GM23338 (cell line): ENCODE results near the gene TAF1B. TPM values are rescaled to one million over a fixed set of nuclear protein-coding genes. Genes with fewer than 3 reads are reported as not detected.

Experiments used
- ATAC-seq: fragments of 200-7000 bp; cut with Tn5 transposase; 3 replicates; pipeline ENCODE4 v1.9.1; 2020
- DNase-seq: peaks from one replicate; pipeline ENCODE4 v3.0.0-alpha.2; 2015; ENCODE audit warnings: low spot score
- H2AFZ ChIP-seq: fragments of 200-600 bp; sonication (generic); 2 replicates; pipeline ENCODE4 v1.8.0; 2016; ENCODE audit warnings: antibody characterized with exemption, mild to moderate bottlenecking, moderate library complexity
- H3F3A ChIP-seq: fragments of 200-600 bp; sonication (generic); replicated peaks from 2 replicates; pipeline ENCODE4 v1.8.0; 2017; ENCODE audit warnings: antibody characterized with exemption, mixed run types, low read depth
- H3K27ac ChIP-seq: fragments of 200-600 bp; sonication (generic); 2 replicates; pipeline ENCODE4 v1.6.1; 2016; ENCODE audit warnings: low read depth
- H3K27me3 ChIP-seq: fragments of 200-600 bp; sonication (generic); 2 replicates; pipeline ENCODE4 v1.8.0; 2016; ENCODE audit warnings: mild to moderate bottlenecking, mixed run types, moderate library complexity; ENCODE audit not compliant: insufficient read depth
- H3K36me3 ChIP-seq: fragments of 200-600 bp; sonication (generic); 2 replicates; pipeline ENCODE4 v1.8.0; 2016; ENCODE audit warnings: mild to moderate bottlenecking; ENCODE audit not compliant: insufficient read depth
- H3K4me1 ChIP-seq: fragments of 200-600 bp; sonication (generic); 2 replicates; pipeline ENCODE4 v1.8.0; 2016; ENCODE audit warnings: mild to moderate bottlenecking, moderate library complexity; ENCODE audit not compliant: insufficient read depth
- H3K4me2 ChIP-seq: fragments of 200-600 bp; sonication (generic); 2 replicates; pipeline ENCODE4 v1.7.1; 2017; ENCODE audit warnings: mixed run types
- H3K4me3 ChIP-seq: fragments of 200-600 bp; sonication (generic); 2 replicates; pipeline ENCODE4 v1.6.1; 2016; ENCODE audit warnings: mixed run types
- H3K79me2 ChIP-seq: fragments of 200-600 bp; sonication (generic); replicated peaks from 2 replicates; pipeline ENCODE4 v1.8.0; 2017; ENCODE audit warnings: mild to moderate bottlenecking; ENCODE audit not compliant: insufficient read depth
- H3K9me2 ChIP-seq: fragments of 200-600 bp; sonication (generic); 2 replicates; pipeline ENCODE4 v1.8.0; 2017; ENCODE audit not compliant: insufficient read depth
- H4K20me1 ChIP-seq: fragments of 200-600 bp; sonication (generic); replicated peaks from 2 replicates; pipeline ENCODE4 v1.8.0; 2017; ENCODE audit warnings: mild to moderate bottlenecking; ENCODE audit not compliant: insufficient read depth
- H3K27ac Mint-ChIP-seq: 2 replicates; pipeline ENCODE4 v1.8.0; 2020; ENCODE audit warnings: inconsistent platforms, mild to moderate bottlenecking, moderate library complexity, mixed read lengths
- H3K27me3 Mint-ChIP-seq: 3 replicates; pipeline ENCODE4 v1.8.0; 2022; ENCODE audit warnings: low read depth, mild to moderate bottlenecking, moderate library complexity, mixed read lengths, inconsistent platforms; ENCODE audit not compliant: insufficient read depth, poor library complexity
- H3K36me3 Mint-ChIP-seq: 3 replicates; pipeline ENCODE4 v1.8.0; 2021; ENCODE audit warnings: low read depth, mild to moderate bottlenecking, inconsistent platforms, moderate library complexity, mixed read lengths
- H3K4me1 Mint-ChIP-seq: 3 replicates; pipeline ENCODE4 v1.8.0; 2020; ENCODE audit warnings: mild to moderate bottlenecking, inconsistent platforms, mixed read lengths
- H3K4me3 Mint-ChIP-seq: 3 replicates; pipeline ENCODE4 v1.8.0; 2021; ENCODE audit warnings: moderate library complexity, mild to moderate bottlenecking, inconsistent platforms, mixed read lengths
- H3K9me3 Mint-ChIP-seq: 3 replicates; pipeline ENCODE4 v1.8.0; 2020; ENCODE audit warnings: moderate library complexity, mild to moderate bottlenecking, inconsistent platforms, mixed read lengths
- CREB1 ChIP-seq: fragments of 250-450 bp; sonication (Bioruptor Pico); IDR thresholded peaks from 2 replicates; pipeline ENCODE4 v1.5.0; 2020; ENCODE audit warnings: low read depth, mild to moderate bottlenecking, moderate library complexity
- EZH2 ChIP-seq: fragments of 200-600 bp; sonication (generic); IDR thresholded peaks from one replicate; pipeline ENCODE4 v1.8.0; 2017; ENCODE audit warnings: antibody characterized with exemption, mild to moderate bottlenecking, low read depth; ENCODE audit not compliant: unreplicated experiment
- NANOG ChIP-seq: IDR thresholded peaks from 2 replicates; pipeline ENCODE4 v1.6.1; 2016; ENCODE audit warnings: antibody characterized with exemption, borderline replicate concordance
- POLR2AphosphoS5 ChIP-seq: IDR thresholded peaks from 2 replicates; pipeline ENCODE4 v1.6.1; 2016; ENCODE audit warnings: antibody characterized with exemption, low read depth
- STAT1 ChIP-seq: IDR thresholded peaks from one replicate; pipeline ENCODE4 v1.6.1; 2016; ENCODE audit warnings: antibody characterized with exemption; ENCODE audit not compliant: unreplicated experiment
- ZNF114 ChIP-seq: fragments of 250-450 bp; sonication (Bioruptor Pico); IDR thresholded peaks from 2 replicates; pipeline ENCODE4 v1.5.0; 2020; ENCODE audit warnings: mild to moderate bottlenecking, moderate library complexity
- polyA plus RNA-seq: library from polyadenylated mRNA; unstranded; fragments of >200 nt; fragmentation: Nextera tagmentation; extraction: Ambion mirVana; gene quantifications from 2 replicates; pipeline ENCODE4 v1.2.1, GENCODE V29; 2016
- total RNA-seq: library from RNA; depleted of rRNA; stranded (reverse); fragments of >200 nt; shearing (Covaris generic); gene quantifications from 2 replicates; pipeline ENCODE4 v1.2.3, GENCODE V29; 2014
- TF ChIP-seq, protein P1 (sequence below): fragments of 250-450 bp; sonication (Bioruptor Pico); IDR thresholded peaks from 2 replicates; pipeline ENCODE4 v1.5.0; 2020; ENCODE audit warnings: mild to moderate bottlenecking, moderate library complexity
- TF ChIP-seq, protein P2 (sequence below), 2 experiments: fragments of 200-600 bp in 1 of 2; sonication (generic) in 1 of 2; conservative IDR thresholded peaks; 2 replicates each; pipeline versions ENCODE4 v1.5.1 to v1.6.1; 2016 to 2017; ENCODE audit warnings: antibody characterized with exemption in 2 of 2, low read depth in 2 of 2, mild to moderate bottlenecking in 2 of 2, moderate library complexity in 1 of 2

TAF1B gene
- total and polyA plus RNA-seq, 2 experiments from 2014 or later, result 22.2 to 28.9 TPM

DNA sequence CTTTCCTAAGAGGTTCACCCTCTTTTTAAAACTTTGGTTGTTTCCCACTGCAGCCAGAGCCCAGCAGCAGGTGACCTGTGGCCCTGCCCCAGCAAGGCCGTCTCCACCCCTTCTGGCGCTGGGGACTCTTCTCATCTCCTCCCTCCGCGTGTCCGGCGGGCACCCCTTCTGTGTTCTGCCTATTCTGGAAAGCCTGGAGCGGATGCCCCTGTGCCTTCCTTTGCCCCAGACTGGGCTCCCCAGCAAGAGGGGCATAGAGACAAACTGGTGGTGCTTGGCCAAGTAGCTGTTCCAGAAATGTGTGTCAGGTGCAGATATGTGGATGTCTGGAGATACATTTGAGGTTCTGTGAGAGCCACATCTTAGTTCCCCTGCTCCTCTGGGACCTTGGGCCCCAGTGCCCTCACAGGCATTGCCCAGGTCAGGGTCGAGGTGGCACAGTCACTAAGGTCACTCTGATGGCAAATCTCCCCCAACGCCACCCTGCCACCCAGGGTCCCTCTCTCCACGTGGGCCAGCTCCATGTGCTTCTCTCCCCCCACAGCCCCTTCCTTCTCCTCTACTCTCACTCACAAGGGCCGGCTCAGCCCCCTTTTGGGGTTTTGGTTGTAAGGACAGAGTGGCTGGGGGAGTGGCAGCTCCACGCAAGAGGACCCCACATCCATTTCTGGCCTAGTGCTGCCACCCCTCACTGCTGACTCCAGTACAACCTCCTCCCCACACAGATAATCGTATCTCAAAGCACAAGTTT lies 35.5 kb upstream of the TAF1B start:
- TF ChIP-seq STAT1 (no peak), POLR2AphosphoS5 (no peak), NANOG (no peak), ZNF114 (no peak), EZH2 (no peak), CREB1 (CRISPR knock-in tag) (no peak)
- TF ChIP-seq, protein P1, sequence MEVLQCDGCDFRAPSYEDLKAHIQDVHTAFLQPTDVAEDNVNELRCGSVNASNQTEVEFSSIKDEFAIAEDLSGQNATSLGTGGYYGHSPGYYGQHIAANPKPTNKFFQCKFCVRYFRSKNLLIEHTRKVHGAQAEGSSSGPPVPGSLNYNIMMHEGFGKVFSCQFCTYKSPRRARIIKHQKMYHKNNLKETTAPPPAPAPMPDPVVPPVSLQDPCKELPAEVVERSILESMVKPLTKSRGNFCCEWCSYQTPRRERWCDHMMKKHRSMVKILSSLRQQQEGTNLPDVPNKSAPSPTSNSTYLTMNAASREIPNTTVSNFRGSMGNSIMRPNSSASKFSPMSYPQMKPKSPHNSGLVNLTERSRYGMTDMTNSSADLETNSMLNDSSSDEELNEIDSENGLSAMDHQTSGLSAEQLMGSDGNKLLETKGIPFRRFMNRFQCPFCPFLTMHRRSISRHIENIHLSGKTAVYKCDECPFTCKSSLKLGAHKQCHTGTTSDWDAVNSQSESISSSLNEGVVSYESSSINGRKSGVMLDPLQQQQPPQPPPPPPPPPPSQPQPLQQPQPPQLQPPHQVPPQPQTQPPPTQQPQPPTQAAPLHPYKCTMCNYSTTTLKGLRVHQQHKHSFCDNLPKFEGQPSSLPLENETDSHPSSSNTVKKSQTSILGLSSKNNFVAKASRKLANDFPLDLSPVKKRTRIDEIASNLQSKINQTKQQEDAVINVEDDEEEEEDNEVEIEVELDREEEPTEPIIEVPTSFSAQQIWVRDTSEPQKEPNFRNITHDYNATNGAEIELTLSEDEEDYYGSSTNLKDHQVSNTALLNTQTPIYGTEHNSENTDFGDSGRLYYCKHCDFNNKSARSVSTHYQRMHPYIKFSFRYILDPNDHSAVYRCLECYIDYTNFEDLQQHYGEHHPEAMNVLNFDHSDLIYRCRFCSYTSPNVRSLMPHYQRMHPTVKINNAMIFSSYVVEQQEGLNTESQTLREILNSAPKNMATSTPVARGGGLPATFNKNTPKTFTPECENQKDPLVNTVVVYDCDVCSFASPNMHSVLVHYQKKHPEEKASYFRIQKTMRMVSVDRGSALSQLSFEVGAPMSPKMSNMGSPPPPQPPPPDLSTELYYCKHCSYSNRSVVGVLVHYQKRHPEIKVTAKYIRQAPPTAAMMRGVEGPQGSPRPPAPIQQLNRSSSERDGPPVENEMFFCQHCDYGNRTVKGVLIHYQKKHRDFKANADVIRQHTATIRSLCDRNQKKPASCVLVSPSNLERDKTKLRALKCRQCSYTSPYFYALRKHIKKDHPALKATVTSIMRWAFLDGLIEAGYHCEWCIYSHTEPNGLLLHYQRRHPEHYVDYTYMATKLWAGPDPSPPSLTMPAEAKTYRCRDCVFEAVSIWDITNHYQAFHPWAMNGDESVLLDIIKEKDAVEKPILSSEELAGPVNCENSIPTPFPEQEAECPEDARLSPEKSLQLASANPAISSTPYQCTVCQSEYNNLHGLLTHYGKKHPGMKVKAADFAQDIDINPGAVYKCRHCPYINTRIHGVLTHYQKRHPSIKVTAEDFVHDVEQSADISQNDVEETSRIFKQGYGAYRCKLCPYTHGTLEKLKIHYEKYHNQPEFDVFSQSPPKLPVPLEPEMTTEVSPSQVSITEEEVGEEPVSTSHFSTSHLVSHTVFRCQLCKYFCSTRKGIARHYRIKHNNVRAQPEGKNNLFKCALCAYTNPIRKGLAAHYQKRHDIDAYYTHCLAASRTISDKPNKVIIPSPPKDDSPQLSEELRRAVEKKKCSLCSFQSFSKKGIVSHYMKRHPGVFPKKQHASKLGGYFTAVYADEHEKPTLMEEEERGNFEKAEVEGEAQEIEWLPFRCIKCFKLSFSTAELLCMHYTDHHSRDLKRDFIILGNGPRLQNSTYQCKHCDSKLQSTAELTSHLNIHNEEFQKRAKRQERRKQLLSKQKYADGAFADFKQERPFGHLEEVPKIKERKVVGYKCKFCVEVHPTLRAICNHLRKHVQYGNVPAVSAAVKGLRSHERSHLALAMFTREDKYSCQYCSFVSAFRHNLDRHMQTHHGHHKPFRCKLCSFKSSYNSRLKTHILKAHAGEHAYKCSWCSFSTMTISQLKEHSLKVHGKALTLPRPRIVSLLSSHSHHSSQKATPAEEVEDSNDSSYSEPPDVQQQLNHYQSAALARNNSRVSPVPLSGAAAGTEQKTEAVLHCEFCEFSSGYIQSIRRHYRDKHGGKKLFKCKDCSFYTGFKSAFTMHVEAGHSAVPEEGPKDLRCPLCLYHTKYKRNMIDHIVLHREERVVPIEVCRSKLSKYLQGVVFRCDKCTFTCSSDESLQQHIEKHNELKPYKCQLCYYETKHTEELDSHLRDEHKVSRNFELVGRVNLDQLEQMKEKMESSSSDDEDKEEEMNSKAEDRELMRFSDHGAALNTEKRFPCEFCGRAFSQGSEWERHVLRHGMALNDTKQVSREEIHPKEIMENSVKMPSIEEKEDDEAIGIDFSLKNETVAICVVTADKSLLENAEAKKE, result no peak
- TF ChIP-seq, protein P2, sequence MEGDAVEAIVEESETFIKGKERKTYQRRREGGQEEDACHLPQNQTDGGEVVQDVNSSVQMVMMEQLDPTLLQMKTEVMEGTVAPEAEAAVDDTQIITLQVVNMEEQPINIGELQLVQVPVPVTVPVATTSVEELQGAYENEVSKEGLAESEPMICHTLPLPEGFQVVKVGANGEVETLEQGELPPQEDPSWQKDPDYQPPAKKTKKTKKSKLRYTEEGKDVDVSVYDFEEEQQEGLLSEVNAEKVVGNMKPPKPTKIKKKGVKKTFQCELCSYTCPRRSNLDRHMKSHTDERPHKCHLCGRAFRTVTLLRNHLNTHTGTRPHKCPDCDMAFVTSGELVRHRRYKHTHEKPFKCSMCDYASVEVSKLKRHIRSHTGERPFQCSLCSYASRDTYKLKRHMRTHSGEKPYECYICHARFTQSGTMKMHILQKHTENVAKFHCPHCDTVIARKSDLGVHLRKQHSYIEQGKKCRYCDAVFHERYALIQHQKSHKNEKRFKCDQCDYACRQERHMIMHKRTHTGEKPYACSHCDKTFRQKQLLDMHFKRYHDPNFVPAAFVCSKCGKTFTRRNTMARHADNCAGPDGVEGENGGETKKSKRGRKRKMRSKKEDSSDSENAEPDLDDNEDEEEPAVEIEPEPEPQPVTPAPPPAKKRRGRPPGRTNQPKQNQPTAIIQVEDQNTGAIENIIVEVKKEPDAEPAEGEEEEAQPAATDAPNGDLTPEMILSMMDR (conservative IDR thresholded peaks at IDR 0.05; ENCODE audit: low read depth in 2 of 2), result no peak
- Histone ChIP-seq H3K27ac (no peak overlapping the region), H3K4me1 (no peaks in the 10 kb centered on the region), H3K36me3 (no peaks in the 10 kb centered on the region), H3K4me2 (no peak overlapping the region), H2AFZ (no peak overlapping the region), H3K27me3 (no peaks in the 10 kb centered on the region), H4K20me1 (no peaks in the 10 kb centered on the region), H3F3A (no peaks in the 10 kb centered on the region), H3K4me3 (no peak overlapping the region), H3K79me2 (no peaks in the 10 kb centered on the region), H3K9me2 (no peaks in the 10 kb centered on the region)
- Mint-ChIP-seq H3K27ac (no peak overlapping the region), H3K27me3 (peaks cover 7% of the 10 kb centered on the region), H3K36me3 (no peaks in the 10 kb centered on the region; the same call in 2 of the 3 replicates), H3K4me3 (no peak overlapping the region), H3K9me3 (no peaks in the 10 kb centered on the region), H3K4me1 (no peaks in the 10 kb centered on the region; the same call in 2 of the 3 replicates)
- DNase-seq (no peak), ATAC-seq (no peak)
